HG03469 (cell line): Measurements from ENCODE around the gene PAQR7.

Source experiments
- ATAC-seq: cut with Tn5 transposase; IDR thresholded peaks from one replicate; pipeline ENCODE4 v1.9.1; 2021; ENCODE audit warnings: mild to moderate bottlenecking, moderate library complexity, moderate number of reproducible peaks; ENCODE audit not compliant: unreplicated experiment

The PAQR7 gene, protein sequence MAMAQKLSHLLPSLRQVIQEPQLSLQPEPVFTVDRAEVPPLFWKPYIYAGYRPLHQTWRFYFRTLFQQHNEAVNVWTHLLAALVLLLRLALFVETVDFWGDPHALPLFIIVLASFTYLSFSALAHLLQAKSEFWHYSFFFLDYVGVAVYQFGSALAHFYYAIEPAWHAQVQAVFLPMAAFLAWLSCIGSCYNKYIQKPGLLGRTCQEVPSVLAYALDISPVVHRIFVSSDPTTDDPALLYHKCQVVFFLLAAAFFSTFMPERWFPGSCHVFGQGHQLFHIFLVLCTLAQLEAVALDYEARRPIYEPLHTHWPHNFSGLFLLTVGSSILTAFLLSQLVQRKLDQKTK

DNA sequence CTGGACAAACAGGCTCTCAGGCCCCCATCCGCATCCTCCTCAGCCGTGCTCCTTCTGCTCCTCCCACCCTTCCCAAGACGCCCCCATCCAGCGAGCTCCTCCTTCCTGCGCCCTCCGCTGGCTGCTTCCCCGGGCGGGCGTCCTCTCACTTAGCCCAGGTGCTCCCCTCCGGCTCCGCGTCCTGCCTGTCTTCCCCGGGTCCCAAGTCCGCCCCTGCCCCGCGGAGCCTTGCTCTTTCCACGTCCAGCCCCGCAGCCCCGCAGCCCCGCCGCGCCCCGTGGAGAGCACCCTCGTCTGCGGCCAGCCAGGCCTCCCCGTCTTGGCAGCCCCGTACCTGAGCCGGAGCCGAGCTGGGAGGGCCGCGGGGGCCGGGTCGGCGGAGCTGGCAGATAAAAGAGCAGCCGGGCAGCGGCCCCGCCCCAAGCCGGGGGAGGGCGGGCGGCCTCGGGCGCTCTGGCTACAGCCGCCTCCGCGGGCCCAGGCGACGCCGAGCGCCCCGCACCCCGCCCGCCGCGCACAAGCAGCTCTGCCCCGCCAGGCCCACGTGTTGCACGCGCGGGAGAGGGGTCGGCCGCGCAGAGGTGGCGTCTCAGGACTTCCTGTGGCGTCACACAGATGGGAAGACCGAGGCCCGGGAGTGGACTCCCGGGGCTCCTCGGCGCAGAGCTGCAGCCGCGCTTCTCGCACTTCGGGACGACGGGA is at the start of gene PAQR7:
Gene PAQR7, minus strand, starts transcription at position 555 of the 702 bp plus-strand sequence. CDS start 11,869 bp downstream, outside the sequence.
- ATAC-seq: no peak

DNA sequence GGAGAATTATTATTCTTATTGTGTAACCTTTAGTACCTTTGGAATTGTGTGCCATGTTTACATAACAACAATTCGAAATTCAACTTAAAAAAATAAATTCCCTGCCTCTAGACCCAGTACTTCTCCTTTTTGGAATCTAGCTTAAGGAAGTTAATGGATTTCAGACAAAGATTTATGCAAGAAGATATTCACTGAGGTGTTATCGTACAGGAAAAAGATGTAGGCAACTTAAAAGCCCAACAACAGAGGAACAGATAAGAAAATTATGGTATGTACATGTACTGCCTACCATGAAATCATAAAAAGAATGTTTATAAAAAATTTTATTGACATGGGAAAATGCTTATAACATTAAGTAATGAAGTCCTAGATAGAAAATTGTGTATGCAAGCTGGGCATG is 48.9 kb upstream of the PAQR7 start:
- ATAC-seq: no peak

DNA sequence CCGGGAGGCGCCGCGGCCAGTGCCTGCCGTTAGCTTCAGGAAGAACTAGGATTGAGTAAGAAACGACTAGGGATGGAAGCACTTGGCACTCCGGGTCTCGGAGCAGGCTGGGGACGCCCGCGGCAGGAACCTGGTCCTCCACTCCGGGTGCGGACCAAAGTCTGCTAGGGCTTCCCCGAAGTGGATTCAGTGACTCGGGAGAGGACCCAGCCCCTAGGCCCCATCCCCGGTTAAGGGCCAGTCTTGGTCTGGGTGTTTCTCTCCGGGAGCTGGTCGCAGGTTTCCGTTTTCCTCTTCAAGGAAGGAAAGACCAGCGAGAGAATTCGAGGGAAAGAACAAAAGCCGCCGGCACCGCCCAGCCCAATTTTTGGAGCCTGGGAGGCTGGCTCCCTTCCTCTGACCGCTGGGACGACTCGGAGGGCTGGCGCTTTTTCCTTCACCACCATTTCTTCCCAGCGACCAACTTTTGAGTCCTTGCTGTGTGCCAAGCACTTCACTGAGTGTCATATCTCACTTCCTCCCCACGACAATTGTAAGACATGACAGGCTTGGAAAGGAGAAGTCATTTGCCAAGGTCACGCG is 47.6 kb upstream of the PAQR7 start:
- ATAC-seq: no peak

DNA sequence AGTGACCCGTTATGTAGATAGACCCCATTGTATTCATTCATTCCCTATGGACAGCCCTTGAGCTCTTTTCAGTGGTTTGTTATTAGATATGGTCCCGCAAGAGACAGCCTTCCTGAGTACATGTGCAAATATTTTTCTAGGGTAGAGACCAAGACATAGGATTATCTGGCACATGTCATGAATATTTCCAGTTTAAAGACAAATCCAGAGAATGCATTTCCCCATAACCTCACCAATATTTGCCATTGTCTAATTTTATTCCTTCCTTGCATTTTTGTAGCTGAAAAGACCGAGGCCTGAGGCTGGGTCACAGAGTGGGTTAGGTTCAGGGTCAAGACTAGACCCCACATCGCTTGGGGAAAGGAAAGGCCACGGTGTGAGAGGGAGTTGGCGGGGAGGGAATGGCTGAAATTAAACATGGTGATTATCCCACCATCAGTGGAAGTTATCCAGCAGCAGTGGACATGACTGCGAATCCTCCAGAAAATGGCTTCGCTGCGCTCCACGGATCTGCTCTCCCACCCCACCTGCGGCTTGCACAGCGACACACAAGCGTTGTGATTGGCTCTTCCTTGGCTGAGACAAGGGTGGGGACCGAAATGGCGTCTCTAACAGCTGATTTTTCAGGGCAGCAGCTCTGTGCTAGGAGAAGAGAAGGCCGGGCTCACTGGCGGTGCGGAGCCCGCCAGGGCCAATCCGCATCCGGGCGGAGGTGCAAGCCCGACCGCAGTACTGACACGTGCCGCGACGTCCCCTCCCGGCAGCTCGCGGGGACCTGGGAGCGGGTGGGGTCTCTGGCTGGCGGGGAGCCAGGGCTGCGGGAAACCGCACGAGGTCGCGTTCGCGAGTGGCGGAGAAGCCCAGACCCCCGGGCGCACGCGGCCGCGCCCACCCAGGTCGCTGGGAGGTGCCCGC is 46.8 kb upstream of the PAQR7 start:
- ATAC-seq: no peak

DNA sequence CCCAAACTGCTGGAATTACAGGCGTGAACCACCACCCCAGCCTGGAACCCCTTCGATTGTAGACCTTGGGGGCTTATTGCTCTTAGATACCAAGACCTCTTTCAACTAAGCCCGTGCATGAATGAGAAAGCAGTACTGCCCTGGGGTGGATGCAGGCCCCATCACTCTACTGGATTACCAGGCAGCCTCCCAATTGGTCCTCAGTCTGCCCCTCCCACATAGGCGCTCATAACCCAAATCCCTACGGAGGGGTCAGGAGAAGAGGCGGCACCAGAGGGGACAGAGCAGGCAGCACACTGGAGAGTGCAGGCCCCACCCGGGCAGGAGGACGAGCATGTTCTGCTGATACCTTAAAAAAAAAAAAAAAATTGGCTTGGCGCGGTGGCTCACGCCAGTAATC is 43.1 kb upstream of the PAQR7 start:
- no peak for ATAC-seq

DNA sequence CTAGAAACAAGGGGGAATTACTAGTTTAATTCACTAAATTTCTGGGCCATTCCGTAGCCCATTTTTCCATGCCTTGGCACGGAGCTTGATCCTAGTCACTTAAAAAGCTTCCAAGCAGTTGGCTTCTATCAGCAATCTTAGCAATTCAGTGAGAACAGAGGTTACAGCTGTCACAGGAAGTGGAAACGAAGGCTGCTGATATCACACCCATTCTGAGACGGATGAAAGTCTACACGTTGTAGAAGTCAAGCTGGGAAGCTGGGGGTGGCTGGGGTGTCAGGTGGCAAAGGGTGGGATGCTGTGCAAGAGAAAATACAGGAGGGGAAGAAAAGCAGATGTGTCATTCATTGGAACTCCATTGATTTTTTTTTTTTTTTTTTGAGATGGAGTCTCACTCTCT is 42.5 kb upstream of the PAQR7 start:
- ATAC-seq: no peak

DNA sequence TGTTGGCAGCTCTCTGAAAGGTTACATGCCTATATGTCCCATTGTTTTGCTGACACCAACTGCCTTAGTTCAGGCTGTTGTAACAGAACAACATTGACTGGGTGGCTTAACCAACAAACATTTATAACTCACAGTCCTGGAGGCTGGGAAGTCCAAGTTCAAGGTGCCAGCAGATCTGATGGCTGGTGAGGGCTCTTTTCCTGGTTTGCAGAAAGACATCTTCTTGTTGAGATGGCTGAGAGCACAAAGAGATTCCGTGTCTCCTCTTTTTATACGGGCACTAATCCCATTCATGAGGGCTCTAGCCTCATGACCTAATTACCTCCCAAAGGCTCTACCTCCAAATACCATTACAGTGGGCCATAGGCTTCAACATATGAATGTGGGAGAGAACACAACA is 41.0 kb upstream of the PAQR7 start:
- no peak for ATAC-seq

DNA sequence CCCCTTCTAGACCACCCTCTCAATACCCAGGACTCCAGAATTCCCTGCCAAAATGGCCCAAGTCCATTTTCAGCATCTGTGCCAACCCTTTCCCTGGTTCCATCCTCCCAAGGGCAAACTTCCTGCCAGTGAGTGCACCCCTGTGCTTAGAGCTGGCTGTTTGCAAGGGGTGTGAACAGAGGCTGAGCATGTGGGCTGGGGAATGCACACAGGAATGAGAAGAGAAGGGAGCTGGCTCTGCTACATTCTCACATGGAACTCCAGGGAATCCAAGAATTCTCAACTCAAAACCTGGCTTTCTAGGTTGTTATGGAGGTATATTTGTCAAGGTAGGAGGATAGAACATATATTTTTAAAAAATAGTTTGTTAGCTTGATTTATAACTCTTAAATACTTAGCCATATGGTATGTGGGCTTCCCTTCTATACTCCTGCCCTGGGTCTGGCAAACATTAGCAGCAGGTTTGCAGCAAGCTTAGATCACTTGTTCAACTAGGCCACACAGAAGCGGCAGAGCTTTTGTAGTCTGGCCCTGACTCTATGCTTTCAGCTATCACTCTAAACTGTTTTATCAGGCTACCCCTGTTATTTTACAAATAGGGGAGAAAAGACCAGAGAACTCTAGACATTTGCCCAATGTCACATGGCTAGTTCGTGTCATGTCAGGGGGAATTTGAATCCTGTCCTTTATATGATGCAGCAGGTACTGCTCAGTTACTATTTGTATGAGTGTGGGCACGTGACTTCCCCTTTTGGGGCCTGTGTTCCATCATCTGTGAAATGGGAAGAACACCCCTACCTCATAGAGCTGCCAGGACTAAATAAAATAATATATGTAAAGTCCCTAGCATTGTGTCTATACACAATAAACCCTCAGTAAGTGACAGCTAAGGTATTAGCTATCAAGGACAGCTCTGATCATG is 38.8 kb upstream of the PAQR7 start:
- no peak for ATAC-seq

DNA sequence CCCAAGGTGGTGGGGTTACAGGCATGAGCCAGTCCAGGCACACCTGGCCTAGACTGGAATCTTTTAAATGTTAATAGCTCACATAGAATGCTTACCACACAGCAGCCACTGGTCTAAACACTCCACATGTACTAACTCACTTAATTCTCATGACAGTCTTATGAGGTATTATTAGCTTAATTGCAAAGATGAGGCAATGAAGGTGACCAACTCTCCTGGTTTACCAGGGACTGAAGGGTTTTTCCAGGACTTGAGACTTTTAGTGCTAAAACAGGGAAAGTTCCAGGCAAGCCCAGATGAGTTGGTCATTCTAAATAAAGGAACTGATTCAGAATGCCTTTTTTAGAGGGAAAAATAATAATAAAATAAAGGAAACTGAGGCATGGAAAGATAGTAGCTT is 37.7 kb upstream of the PAQR7 start:
- no peak for ATAC-seq

DNA sequence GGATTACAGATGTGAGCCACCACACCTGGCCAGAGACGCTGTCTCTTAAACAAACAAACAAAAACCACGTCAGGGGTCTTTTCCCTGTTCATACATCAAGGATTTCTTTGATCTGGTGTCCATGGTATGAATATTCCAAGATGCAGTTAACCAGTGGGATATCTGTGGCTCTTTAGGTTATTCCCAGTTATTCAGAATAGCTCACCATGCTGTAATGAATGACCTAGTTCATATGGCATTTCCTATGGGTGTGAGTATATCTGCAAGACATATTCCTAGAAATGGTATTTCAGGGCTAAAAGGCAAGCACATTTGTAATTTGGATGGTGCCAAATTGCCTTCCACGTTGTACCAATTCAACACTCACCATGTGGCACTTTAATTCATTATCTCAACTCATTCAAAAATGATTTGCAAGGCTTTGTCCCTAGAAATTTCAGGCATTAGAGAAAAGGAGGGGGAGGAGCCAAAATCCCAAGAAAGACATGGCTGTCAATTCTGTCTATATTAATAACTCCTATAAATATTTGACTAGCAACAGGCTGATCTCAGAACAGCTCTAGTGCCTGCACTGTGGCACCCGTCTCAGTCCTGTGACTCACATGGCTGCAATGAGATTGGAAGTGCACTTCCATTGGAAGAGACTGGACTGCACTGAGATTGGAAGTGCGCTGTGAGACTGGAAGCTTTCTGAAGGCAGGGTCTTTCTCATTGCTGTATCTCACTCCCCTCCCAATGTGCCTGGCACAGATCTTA is 36.7 kb upstream of the PAQR7 start:
- no peak for ATAC-seq

DNA sequence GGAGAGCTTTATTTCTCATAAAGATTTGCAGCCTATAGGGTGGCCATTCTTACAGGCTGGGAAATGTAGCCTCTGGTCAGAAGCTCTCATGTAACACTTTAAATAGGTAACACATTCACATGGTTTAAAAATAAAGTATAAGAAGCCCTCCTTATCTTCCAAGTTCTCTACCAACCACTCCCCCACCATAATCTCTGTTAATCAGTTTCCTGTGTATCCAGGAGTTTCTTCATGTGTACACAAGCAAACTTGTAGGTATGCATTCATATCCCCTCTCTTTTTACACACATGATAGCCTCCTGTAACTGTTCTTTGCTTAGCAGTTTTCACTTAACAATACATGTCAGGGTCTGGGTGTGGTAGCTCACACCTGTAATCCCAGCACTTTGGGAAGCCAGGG is 35.7 kb upstream of the PAQR7 start:
- no peak for ATAC-seq

DNA sequence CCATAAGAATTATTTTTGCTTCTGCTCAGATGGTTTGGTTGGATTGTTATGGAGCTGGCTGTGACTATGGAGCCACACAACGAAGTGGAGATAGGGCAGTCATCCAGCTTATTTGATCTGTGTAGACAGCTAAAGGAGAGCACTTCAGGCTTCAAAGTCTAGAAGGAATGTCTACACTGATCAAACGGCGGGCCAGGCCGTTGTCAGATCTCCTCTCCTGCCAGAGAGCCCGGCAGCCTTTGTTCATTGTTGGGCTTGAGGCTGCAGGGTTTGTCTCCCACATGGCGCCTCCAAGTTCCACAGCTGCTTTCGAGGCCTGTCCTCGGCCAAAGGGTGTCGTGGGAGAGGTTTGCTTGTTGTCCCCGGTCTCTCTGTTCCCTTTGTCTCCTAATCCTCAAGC is 33.5 kb upstream of the PAQR7 start:
- ATAC-seq: no peak

DNA sequence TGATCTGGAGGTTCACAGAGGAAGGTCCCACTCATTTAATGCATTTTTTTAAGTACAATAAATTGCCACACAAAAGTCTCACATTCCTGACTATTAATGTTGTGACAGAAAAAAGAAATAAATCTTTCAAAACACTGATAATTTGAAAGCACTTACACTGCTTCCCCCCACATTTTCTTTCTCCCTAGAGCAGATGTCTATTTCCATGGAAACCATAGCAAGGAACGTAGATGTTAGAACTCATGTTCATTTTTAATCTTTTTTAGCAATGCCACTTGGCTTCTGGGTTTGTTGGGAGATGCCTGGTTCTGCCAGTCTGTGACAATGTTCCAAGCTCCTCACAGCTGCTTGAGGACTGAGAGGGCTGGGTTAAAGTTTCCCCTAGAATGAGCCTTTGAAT is 32.7 kb upstream of the PAQR7 start:
- no peak for ATAC-seq

DNA sequence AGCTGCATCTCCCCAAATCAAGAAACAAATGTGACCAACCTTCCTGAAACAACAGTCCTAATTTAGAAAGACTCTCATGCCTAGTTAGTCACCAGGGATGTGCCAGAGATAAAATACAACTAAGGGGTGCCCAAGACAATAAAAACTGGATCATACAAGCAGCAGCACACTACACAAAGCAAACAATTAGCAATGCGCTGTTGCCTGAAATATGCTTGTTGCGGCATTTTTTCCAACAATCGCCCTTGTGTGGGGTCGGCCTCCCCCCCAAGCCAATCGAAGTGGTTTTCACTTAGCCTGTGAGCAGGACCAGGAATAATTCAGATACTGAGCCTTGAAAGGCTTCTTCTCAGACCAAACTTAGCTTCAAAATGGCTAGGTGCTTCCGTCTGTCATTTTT is 32.1 kb upstream of the PAQR7 start:
- no peak for ATAC-seq

DNA sequence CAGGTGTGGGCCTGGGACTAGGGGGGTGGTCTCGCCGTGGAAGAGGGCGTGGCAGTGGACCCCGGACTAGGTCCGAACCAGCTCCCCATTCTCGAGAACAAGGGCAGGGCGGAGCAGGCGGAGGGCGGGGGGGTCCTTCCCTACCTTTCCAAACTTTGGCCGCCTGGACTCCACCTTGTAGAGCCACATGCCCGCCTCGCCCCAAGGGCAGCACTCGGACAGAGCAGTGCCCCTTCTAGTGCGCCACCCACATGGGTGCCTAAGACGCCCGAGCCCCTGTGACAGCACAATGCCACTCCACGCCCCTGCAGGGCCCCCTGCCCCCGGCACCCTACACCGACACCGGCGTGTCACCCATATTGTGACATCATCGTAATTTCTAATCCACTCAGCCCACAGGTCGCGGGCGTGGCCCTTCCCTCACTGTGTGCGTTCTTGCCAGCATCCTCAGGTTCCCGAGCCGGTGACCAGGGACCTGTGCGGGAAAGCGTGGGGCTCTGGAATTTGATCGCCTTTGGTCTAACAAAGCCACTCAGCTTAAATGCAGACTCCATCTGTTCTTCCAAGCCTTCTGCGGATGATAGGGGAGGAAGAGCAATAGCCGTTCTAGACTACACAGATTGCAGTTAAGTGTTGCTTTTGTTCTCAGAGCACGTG is 31.3 kb upstream of the PAQR7 start:
- ATAC-seq: no peak

DNA sequence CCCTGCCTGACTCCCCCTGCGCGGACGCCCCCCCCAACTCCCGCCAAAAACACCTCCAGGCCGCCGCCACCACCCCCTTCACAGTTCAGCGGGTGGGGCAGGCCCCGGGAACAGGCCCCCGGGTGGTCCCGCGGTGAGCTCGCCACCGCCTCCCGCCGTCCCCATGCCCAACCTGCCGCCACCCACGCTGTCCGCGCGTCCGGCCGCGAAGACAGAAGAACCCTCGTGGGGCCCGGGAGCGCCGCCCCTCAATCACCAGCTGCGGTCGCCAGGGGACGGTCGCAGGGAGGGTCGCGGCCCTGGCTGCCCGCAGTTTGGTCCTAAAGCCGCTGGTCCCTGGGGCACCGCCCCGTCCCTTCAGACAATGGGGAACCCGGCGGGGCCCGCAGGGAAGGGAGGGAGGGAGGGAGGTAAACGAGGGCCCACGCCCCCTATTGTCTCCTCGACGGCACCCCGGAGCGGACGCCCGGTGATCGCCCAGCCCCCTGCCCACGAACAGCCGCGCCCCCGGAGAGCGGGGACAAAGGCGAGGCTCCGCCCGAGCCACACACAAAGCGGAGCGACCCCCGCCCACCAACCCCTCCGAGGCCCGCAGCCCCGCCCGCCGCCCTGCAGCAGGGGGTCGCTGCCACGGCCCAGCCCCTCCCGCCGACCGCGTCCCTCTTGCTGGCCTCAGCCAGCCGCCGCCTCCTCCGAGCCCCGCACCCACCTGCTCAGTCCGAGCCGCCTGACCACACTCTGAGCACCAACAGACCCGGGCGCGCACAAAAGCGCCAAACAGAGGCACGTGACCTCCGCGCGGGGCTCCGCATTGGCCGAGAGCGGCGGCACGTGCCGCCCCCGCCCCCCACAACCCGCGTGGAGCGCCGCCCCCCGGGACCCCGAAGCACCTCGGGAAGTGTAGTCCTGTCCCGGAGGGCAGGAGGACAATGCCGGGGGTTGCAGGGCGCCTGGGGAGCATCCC is 30.5 kb upstream of the PAQR7 start, which contains the start of gene STMN1:
Gene STMN1, minus strand, starts transcription at position 740 of the 964 bp plus-strand sequence. CDS start 1,743 bp downstream, outside the sequence.
- ATAC-seq: no peak

DNA sequence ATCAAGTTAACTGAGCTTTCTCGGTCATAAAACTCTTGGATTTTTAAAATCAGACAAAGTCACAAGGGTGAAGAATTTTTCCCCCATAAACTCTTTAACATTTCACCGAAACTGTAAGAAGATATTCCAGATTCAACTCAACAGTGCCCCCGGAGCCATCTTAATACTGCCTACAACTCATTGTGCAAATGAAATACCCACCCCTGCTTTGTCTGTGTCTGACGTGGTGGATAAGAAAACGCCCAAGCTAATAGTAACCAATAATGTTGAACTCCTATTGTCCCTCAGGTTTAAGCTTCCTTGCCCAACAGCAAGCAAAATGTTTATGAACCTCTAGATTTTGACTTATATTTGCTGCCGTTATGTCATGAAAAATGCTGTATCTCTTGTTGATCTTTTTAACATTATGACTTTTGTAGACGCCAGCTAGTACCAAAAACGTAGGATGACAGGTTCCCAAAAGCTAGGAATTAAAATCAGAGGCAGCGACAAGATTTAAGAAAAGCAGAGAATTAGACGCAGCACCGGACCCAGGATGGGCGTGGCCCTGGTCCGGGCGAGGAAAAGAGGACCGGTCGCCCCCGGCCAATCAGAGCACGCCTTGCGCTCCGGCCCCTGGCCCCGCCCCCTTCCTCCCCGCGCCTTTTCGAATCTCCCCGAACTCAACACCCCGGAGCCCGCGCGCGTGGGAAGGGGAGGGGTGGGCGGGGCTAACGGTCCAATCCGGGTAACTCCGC is 29.6 kb upstream of the PAQR7 start:
- no peak for ATAC-seq
